T-helper 1 cell (primary cell): ENCODE measurements around the gene ARHGAP32.
"Not testable (repeated sequence)": the region's sequence is repeated elsewhere in the genome, so short reads cannot be mapped to it uniquely, and the experiment has no call there.

ENCODE experiments used
- DNase-seq, 5 donors: peaks; one replicate each; pipeline ENCODE4 v3.0.0-alpha.2; 2012 to 2020

The ARHGAP32 gene

DNA sequence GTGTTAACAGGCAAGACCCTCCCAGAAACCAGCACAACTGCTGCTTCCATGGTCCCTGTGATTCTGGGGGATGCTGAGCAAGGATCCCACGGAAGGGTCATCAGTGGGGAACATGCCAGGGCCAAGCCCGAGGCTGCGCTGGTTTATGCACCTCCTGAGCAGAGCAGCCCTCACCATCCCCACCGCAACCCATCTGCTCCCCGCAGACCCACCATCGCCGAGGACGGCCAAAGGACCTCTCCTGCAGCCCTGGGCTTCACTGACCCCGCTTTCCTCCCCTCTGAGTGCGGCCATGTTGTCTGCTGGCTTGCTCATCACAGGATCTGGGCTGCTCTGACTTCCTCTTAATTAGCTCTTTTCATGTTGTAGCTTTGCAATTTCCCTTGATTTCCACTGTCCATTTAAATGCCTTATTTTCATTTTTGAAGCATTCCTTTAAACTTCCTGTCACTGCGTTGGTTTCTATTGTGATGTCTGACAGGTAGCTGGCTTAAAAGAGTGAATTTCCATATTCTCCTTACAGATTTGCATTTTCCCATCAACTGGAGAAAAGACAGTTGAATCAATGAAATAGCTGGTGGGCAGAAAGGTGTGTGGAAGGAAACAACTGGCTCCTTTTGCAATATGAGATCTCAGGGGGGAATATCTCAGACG, 264.3 kb downstream of the ARHGAP32 start:
- DNase-seq = no peak

DNA sequence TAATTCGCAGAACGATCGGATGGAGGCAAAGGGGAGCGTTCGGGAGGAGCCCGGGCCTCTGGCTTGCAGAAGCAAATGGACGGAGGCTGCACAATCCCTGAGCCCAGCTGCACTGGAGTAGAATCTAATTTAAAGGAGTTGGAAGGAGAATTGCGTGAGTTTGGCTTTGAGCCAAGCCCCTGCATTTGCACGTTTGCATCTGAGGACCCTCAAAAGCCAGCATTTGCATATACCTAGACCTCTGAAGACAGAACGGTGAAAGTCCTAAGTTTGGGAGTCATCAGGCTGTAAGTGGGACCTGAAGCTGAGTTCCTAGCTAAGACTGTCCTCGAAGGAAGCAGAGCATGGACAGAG, 265.0 kb downstream of the ARHGAP32 start:
- no peak for DNase-seq

DNA sequence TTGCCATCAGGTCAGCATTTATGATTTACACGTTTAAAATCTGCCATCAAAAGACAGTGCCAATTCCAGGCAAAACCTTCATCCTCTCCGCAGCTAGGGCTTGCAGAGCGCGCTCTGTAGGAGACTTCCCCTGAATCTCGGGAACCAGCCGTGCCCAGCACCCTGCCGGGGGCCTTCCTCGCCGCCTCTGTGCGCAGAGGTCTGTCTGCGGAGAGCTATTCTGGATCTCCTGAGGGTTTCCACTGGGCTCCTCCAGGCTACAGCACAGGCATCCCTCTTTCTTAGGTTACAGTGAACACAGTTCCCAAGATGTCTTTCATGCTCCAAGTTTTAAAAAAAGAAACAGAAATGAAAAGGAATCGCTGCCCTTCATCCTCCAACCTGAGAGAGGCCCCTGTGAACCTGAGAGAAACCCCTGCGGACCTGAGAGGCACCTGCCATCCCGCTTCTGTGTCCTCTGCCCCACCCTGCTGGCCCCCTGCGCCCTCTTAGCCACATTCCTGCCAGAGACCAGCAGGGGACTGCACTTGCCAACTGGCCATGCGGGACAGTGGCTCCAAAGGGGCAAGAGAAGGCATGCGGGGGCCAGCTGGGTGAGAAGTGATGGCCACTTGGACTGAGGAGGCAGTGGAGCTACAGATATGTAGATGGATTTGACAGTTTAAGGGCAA, 265.6 kb downstream of the ARHGAP32 start:
- no peak for DNase-seq

DNA sequence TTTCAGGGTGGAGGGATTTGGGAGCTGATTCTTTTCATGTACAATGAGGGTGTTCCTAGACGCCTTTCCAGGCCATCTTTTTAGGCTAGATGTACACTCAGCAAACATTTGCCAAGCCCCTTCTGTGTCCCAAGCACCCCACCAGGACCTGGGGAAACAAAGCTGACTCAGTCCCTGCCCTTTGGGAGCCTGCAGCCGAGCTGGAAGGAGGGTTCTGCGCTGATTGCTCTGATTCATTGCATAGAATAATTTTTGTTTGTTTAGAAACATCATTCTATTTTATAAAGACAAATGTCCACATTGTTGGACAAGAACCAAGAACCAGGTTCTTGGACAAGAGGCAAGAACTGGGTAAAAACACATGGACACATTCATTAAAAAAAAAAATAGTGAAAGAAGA, 266.1 kb downstream of the ARHGAP32 start:
- DNase-seq = no peak

DNA sequence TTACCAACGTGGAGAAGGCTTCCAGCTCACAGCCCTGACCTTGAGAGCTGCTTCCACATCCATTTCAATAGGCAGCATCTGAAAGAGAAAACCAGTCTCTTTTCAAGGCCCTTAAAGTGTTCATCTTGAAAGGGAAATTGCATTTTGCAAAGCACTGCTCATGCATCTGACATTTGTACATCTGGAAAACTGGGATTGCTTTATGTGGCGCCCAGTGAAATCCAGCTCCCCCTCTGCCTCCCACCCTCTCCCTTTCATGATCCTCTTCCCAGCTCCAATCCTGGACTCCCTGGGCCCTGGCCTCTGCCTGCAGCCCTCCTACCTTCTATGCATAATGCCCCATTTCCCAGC, 266.9 kb downstream of the ARHGAP32 start:
- no peak for DNase-seq

DNA sequence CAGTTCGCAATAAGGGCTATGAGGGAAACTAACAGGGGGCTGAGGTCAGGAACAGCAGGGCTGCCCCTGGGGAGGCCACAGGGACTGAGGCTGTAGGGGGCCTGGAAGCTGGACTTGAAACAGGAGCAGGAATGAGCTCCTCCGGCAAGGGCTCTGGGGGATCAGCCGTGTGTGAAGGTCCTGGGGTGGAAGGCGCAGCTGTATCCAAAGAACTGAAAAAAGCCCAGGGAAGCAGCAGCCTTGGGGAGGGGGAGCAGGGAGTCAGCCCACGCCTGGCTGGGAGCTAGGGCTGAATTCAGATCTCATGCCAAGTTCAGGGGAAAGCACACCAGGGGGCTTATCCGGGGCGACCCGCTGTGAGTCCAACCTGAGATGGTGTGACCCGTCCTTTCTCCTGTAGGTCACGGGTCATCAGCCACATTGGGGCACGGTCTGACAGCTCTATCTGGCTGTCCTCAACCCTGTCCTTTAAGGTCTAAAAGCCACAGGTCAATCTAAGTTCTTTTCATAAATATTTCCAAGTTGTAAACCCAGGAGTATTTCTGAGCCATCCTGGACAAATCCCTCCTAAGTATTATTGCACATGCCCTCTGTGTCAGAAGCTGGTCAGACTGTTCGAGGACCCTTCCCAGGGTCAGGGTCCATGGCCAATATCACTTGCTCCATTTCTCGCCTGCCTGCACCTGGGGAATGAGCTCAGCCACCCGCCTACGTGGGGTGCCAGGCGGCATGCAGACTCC, 267.4 kb downstream of the ARHGAP32 start:
- no peak for DNase-seq

DNA sequence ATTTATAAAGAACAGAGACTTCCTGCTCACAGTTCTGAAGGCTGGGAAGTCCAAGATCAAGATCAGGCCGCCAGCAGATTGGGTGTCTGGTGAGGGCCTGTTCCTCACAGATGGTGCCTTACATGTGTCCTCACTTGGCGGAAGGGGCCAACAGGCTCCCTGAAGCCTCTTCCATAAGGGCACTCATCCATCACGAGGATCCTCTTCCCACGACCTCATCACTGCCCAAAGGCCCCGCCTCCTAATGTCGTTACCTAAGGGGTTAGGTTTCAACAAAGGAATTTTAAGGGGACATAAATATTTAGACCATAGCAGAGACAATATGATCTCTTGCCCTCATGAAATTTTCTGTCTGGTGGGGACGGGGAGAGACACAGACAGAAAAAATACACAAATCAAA, 268.0 kb downstream of the ARHGAP32 start:
- DNase-seq = no peak

DNA sequence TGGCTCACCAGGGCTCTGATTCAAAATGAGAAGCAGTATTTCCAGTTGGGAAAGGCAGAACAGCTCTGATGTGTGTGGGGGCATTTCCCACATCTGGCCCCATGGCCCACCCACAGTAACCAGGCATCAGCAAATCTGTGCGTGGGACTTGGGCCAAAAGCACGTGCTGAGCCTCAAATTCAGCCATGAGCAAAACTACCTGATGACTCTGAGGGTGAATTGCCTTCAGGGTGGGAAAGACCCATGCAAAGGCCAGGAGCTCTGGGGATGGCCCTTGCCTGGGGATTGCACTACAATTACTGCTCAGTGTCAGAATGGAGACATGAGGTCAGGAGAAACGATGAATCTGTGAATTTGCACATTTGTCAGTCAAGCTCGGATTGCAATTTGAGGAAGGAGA, 270.3 kb downstream of the ARHGAP32 start:
- no peak for DNase-seq

DNA sequence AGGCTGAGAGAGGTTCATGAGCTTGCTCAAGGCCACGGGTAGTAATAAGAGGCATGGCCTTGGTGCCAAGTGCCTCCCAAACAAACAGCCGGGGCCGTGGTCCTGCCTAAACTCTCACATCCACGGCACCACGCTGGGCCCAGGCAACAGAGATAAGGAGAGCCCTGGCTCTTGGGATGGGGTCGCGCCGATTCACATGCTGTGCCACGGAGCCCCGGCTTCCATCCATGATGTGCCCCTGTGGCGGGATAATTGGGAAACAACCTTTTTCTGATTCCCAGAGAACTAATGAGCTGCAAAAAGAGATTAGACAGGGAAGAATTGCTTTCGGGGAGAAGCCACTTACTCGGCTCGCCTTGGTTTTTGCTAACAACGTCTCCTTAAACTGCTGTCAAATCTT, 271.5 kb downstream of the ARHGAP32 start:
- no peak for DNase-seq

DNA sequence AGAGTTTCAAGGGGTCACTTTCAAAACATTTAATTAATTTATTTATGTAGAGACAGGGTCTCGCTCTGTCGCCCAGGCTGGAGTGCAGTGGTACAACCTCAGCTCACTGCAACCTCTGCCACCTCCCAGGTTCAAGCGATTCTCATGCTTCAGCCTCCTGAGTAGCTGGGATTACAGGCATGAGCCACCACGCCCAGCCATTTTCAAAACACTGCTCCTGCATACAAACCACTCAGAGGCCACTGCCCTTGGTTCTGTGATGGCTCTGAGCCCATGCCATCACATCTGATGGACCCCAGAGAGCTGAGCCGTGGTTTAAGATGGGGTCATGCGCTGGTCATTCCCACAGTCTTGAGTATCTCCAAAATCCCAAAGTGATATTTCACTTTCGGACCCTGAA, 272.5 kb downstream of the ARHGAP32 start:
- not testable (repeated sequence) for DNase-seq

DNA sequence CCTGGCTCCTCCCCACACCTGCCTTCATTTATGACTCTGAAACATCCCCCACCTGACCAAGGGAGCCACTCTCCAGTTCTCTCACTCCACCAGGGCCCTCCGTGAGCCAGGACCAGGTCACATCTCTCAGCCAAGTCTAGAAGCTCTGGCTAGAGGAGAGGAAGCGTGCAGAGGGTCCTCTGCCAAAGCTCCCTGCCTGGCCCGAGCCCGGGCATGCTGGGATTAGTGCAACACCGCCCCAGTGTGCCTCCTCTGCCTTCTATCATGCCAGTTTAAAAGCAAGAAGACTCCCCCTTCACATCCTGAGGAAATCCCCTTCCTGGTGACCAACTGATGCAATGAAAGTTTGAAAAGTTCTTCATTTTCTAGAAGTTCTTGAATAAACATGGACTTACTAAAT, 272.9 kb downstream of the ARHGAP32 start:
- no peak for DNase-seq

DNA sequence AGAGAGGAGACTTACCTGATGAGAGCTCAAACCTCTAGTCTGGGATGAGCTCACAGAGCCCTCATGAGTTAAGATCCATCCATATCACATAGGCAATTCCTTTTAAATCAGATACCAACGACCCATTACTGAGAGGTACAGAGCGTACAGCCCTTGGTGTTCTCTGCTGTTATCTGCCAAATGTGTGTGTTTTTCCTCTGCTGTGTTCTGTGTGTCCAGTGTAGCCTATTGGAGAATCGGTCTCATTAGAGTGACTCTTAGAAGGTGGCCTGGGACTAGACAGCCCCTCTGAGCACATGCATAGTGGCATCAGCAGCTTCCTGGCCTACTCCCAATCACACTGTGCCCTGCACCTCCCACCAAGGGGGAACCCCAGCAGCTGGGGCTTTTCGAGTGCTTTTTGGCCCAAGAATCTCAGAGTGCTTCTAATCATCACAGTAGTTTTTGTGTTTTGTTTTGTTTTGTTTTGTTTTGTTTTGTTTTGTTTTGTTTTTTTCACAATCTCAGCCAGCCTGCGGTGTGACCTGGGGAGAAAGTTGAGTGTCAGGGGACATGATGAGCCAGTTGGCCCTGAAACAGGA, 274.9 kb downstream of the ARHGAP32 start:
- no peak for DNase-seq

DNA sequence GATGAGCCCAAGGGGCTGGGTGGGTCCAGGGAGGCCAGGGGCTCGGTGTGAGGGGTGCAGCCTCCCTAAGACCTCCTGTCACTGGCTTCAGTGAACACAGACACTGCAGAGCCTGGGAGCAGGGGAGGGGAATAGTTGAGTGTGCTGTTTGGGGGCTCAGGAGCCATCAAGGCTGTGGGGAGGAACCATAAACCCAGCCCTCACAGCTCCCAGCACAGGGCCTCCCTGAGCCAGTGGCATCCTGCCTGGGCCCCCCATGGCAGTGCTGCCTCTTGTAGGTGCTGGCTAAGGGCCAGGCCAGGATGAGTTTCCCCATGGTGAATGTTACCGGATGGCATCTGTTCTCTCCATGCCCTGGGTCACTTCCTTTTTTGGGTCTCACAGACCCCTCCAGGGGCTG, 275.4 kb downstream of the ARHGAP32 start:
- no peak for DNase-seq

DNA sequence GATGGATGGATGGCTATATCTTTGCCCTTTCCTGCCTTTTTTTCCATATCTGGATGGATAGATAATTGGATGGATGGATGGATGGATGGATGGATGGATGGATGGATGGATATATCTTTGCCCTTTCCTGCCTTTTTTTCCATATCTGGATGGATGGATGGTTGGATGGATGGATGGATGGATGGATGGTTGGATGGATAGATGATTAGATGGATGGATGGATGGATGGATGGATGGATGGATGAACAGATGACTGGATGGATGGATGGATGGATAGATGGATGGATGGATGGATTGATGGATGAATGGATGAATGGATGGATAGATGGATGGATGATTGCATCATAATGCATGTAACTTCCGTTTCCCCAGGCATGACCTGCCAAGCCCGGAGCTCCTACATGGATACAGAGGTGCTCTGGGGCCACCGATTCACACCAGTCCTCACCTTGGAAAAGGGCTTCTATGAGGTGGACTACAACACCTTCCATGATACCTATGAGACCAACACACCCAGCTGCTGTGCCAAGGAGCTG, 276.0 kb downstream of the ARHGAP32 start:
- no peak for DNase-seq

DNA sequence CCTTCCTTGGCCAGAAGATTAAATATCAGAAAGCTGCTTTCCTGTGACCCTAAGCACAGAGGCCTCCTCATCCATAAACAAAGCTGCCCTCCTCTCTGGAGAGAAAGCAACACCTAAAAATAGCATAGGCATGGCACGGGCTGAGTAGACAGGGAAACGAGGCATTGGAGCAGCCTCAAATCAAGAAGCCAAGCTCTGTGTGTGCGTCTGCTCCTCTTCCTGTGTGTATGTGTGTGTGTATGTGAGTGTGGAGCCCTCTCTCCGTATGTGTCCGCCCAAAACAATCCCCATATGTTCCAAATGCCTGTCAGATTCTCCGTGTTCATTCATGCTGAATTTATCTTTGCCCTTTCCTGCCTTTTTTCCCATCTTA, 277.0 kb downstream of the ARHGAP32 start:
- DNase-seq = no peak
